WERI-Rb-1 (cell line): ENCODE results near the gene IGLON5.

Experiments
- DNase-seq: peaks from one replicate; pipeline ENCODE4 v3.0.0-alpha.2; 2020
- H3K27ac ChIP-seq: fragments of 250-450 bp; sonication (Bioruptor Pico); 2 replicates; pipeline ENCODE4 v1.5.1; 2020; ENCODE audit warnings: mild to moderate bottlenecking, moderate library complexity
- H3K27me3 ChIP-seq: fragments of 250-450 bp; sonication (Bioruptor Pico); 2 replicates; pipeline ENCODE4 v1.5.1; 2021; ENCODE audit warnings: mild to moderate bottlenecking, low read depth, moderate library complexity; ENCODE audit not compliant: insufficient read depth, severe bottlenecking
- H3K36me3 ChIP-seq: fragments of 250-450 bp; sonication (Bioruptor Pico); 2 replicates; pipeline ENCODE4 v1.5.1; 2020; ENCODE audit warnings: mild to moderate bottlenecking, moderate library complexity
- H3K4me3 ChIP-seq: 2 replicates; pipeline ENCODE4 v1.5.1; 2011; ENCODE audit warnings: low read depth, mild to moderate bottlenecking, control low read depth, low read length
- H3K9me3 ChIP-seq: fragments of 250-450 bp; sonication (Bioruptor Pico); 2 replicates; pipeline ENCODE4 v1.5.1; 2021; ENCODE audit warnings: mild to moderate bottlenecking, moderate library complexity; ENCODE audit not compliant: severe bottlenecking
- CTCF ChIP-seq: IDR thresholded peaks from 2 replicates; pipeline ENCODE4 v1.5.1; 2011; ENCODE audit warnings: low read depth, mild to moderate bottlenecking, control low read depth, inconsistent platforms, low read length

Gene IGLON5

GRCh38 chr19:51324167-51324481, 12.7 kb downstream of the IGLON5 start:
- TF ChIP-seq CTCF: no peak
- no peak overlapping the region for H3K4me3 ChIP-seq
- H3K36me3 ChIP-seq: no peaks in the 10 kb centered on the region
- no peak for DNase-seq
- no peaks in the 10 kb centered on the region for H3K9me3 ChIP-seq
- H3K27me3 ChIP-seq: peaks cover 13% of the 10 kb centered on the region
- no peak overlapping the region for H3K27ac ChIP-seq

DNA sequence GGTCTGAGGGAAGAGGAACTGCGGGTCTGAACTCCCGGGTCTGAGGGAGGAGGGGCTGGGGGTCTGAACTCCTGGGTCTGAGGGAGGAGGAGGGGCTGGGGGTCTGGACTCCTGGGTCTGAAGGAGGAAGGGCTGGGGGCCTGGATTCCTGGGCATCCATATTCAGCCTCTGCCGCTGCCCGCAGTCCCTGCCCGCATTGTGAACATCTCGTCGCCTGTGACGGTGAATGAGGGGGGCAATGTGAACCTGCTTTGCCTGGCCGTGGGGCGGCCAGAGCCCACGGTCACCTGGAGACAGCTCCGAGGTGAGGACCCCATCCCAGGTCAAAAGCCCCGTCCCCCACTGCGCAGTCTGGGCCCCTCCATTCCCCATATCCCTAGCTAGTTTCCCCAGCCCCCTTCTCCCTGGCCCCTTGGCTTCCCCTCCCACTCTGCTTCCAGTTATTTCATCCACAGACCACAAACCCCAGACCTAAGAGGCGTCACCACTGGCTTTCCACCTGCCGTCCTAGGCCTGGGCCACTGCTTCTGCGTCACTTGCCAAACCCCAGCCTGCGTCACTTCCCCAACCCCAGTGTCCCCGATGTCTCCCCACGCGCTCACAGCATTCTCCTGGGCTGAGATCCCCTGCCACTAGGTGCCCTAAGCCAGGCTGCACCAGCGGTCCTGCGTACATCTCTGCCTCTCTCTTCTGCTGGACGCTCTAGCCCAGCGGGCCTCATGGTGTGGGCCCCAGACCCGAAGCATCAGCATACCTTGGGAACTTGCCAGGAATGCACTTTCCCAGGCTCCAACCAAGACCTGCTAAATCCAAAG, 13.9 kb downstream of the IGLON5 start:
- no peak for DNase-seq
- Histone ChIP-seq H3K36me3 (no peaks in the 10 kb centered on the region), H3K9me3 (no peaks in the 10 kb centered on the region), H3K27me3 (peaks cover 13% of the 10 kb centered on the region), H3K4me3 (no peak overlapping the region), H3K27ac (no peak overlapping the region)
- TF ChIP-seq CTCF: no peak

- DNase-seq: no peak
- Histone ChIP-seq H3K4me3 (no peak overlapping the region), H3K27ac (no peak overlapping the region), H3K36me3 (no peaks in the 10 kb centered on the region), H3K27me3 (peaks cover 13% of the 10 kb centered on the region), H3K9me3 (no peaks in the 10 kb centered on the region)
- TF ChIP-seq CTCF: no peak
These were observed 15.0 kb downstream of the IGLON5 start for GRCh38 chr19:51326216-51327065.

GRCh38 chr19:51327066-51328001, 15.9 kb downstream of the IGLON5 start:
- TF ChIP-seq CTCF: no peak
- no peak for DNase-seq
- H3K4me3 ChIP-seq: no peak overlapping the region

GRCh38 chr19:51329411-51329810, 18.0 kb downstream of the IGLON5 start:
- TF ChIP-seq CTCF: no peak
- H3K36me3 ChIP-seq: no peaks in the 10 kb centered on the region
- no peak for DNase-seq
- no peaks in the 10 kb centered on the region for H3K27me3 ChIP-seq
- no peaks in the 10 kb centered on the region for H3K9me3 ChIP-seq
- H3K27ac ChIP-seq: no peak overlapping the region
- H3K4me3 ChIP-seq: no peak overlapping the region

More at GRCh38 chr19:51327066-51328001, 15.9 kb downstream of the IGLON5 start:
- Histone ChIP-seq H3K27ac (no peak overlapping the region), H3K36me3 (no peaks in the 10 kb centered on the region), H3K27me3 (peaks cover 8% of the 10 kb centered on the region), H3K9me3 (no peaks in the 10 kb centered on the region)
